Measurements from ENCODE around the gene BLID. TPM values are rescaled to one million over a fixed set of nuclear protein-coding genes. Genes with fewer than 3 reads are reported as not detected.

BLID gene
- total RNA-seq, 1 donor from 2014 or later = not detected

- Mint-ChIP-seq H3K36me3 (ENCODE audit: low read depth) (peaks cover 6% of the 10 kb centered on the region), H3K27ac (ENCODE audit: unreplicated experiment) (no peak overlapping the region)
These were observed 30.3 kb downstream of the BLID start for GRCh38 chr11:122085712-122086111.

GRCh38 chr11:122085264-122085663 lies 30.8 kb downstream of the BLID start:
- no peak for DNase-seq (ENCODE audit: low read depth, low spot score)
- H3K9me3 Mint-ChIP-seq = peaks cover 4% of the 10 kb centered on the region
- H3K4me1 Mint-ChIP-seq = no peaks in the 10 kb centered on the region
- no peak overlapping the region for H3K27ac Mint-ChIP-seq (ENCODE audit: unreplicated experiment)
- no peak overlapping the region for H3K4me3 Mint-ChIP-seq
- no peaks in the 10 kb centered on the region for H3K27me3 Mint-ChIP-seq (ENCODE audit: low read depth)
- peaks cover 6% of the 10 kb centered on the region for H3K36me3 Mint-ChIP-seq (ENCODE audit: low read depth)
- TF ChIP-seq, protein P1, sequence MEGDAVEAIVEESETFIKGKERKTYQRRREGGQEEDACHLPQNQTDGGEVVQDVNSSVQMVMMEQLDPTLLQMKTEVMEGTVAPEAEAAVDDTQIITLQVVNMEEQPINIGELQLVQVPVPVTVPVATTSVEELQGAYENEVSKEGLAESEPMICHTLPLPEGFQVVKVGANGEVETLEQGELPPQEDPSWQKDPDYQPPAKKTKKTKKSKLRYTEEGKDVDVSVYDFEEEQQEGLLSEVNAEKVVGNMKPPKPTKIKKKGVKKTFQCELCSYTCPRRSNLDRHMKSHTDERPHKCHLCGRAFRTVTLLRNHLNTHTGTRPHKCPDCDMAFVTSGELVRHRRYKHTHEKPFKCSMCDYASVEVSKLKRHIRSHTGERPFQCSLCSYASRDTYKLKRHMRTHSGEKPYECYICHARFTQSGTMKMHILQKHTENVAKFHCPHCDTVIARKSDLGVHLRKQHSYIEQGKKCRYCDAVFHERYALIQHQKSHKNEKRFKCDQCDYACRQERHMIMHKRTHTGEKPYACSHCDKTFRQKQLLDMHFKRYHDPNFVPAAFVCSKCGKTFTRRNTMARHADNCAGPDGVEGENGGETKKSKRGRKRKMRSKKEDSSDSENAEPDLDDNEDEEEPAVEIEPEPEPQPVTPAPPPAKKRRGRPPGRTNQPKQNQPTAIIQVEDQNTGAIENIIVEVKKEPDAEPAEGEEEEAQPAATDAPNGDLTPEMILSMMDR (conservative IDR thresholded peaks at IDR 0.05) = no peak

More at GRCh38 chr11:122085712-122086111, 30.3 kb downstream of the BLID start:
- no peaks in the 10 kb centered on the region for H3K27me3 Mint-ChIP-seq (ENCODE audit: low read depth)
- H3K9me3 Mint-ChIP-seq = peaks cover 4% of the 10 kb centered on the region
- no peak overlapping the region for H3K4me3 Mint-ChIP-seq
- H3K4me1 Mint-ChIP-seq = no peaks in the 10 kb centered on the region
- no peak for DNase-seq (ENCODE audit: low read depth, low spot score)
- TF ChIP-seq, protein P1 (conservative IDR thresholded peaks at IDR 0.05) = no peak

- DNase-seq (ENCODE audit: low read depth, low spot score) = no peak
- no peaks in the 10 kb centered on the region for H3K27me3 Mint-ChIP-seq (ENCODE audit: low read depth)
- peaks cover 4% of the 10 kb centered on the region for H3K9me3 Mint-ChIP-seq
- H3K36me3 Mint-ChIP-seq (ENCODE audit: low read depth) = no peaks in the 10 kb centered on the region
- H3K27ac Mint-ChIP-seq (ENCODE audit: unreplicated experiment) = no peak overlapping the region
- TF ChIP-seq, protein P1 (conservative IDR thresholded peaks at IDR 0.05) = no peak
- H3K4me1 Mint-ChIP-seq = no peaks in the 10 kb centered on the region
- no peak overlapping the region for H3K4me3 Mint-ChIP-seq
These were observed 33.8 kb downstream of the BLID start for GRCh38 chr11:122082205-122082604.

GRCh38 chr11:122081073-122081472 lies 34.9 kb downstream of the BLID start:
- DNase-seq (ENCODE audit: low read depth, low spot score) = no peak
- H3K4me1 Mint-ChIP-seq = no peaks in the 10 kb centered on the region
- peaks cover 4% of the 10 kb centered on the region for H3K9me3 Mint-ChIP-seq
- TF ChIP-seq, protein P1 (conservative IDR thresholded peaks at IDR 0.05) = no peak
- no peak overlapping the region for H3K27ac Mint-ChIP-seq (ENCODE audit: unreplicated experiment)
- no peaks in the 10 kb centered on the region for H3K36me3 Mint-ChIP-seq (ENCODE audit: low read depth)
- H3K27me3 Mint-ChIP-seq (ENCODE audit: low read depth) = no peaks in the 10 kb centered on the region
- H3K4me3 Mint-ChIP-seq = no peak overlapping the region

- no peaks in the 10 kb centered on the region for H3K9me3 Mint-ChIP-seq
- no peaks in the 10 kb centered on the region for H3K4me1 Mint-ChIP-seq
- H3K36me3 Mint-ChIP-seq (ENCODE audit: low read depth) = no peaks in the 10 kb centered on the region
- no peak overlapping the region for H3K27ac Mint-ChIP-seq (ENCODE audit: unreplicated experiment)
- TF ChIP-seq, protein P1 (conservative IDR thresholded peaks at IDR 0.05) = no peak
- no peaks in the 10 kb centered on the region for H3K27me3 Mint-ChIP-seq (ENCODE audit: low read depth)
- no peak overlapping the region for H3K4me3 Mint-ChIP-seq
- DNase-seq (ENCODE audit: low read depth, low spot score) = no peak
These were observed 38.6 kb downstream of the BLID start for GRCh38 chr11:122077459-122077858.
